Neural progenitor cell (in vitro differentiated cells): ENCODE results near the gene CYFIP2.

Experiments
- CTCF ChIP-seq: fragments of 200-600 bp; sonication (generic); IDR thresholded peaks from 2 replicates; pipeline ENCODE4 v1.5.1; 2017; ENCODE audit warnings: antibody characterized with exemption, mild to moderate bottlenecking
- EZH2 ChIP-seq: fragments of 200-600 bp; sonication (generic); IDR thresholded peaks from 2 replicates; pipeline ENCODE4 v1.6.1; 2017; ENCODE audit warnings: antibody characterized with exemption, mild to moderate bottlenecking, moderate library complexity
- EZH2phosphoT487 ChIP-seq: fragments of 200-600 bp; sonication (generic); IDR thresholded peaks from 2 replicates; pipeline ENCODE4 v1.6.1; 2017; ENCODE audit warnings: antibody characterized with exemption

DNA sequence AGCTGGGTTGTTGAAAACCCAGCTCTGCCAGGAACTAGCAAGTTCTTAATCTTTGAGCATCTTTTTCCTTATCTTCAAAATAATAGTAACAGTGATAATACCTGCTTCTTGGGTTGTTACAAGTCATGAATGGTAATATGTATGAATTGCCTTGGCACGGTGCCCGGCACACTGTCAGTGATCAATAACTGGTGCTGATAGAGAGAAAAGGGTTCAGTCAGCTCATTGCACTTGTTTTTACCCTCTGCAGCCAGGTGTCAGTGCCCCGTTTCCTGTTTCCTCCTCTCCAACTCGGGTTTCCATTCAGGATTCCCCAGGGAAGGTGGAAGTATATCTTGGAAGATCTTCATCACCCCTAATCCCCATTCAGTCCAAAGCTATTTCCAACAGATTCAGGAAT is 178.3 kb downstream of the CYFIP2 start:
- TF ChIP-seq CTCF (no peak), EZH2 (no peak), EZH2phosphoT487 (no peak)
